K562 (cell line): ENCODE data around the gene LAG3. TPM values are rescaled to one million over a fixed set of nuclear protein-coding genes. Genes with fewer than 3 reads are reported as not detected.

ENCODE experiments used
- FOXA3 ChIP-seq, 2 experiments: fragments of 450-650 bp in 1 of 2; sonication (generic) in 1 of 2; formaldehyde crosslinking; IDR thresholded peaks in 1 of 2; conservative IDR thresholded peaks in 1 of 2; 2 replicates each; pipeline versions ENCODE4 v1.4.0 to v1.8.0; 2020 to 2022; ENCODE audit warnings: mild to moderate bottlenecking in 2 of 2, missing genetic modification reagents in 1 of 2
- GABPA ChIP-seq: fragments of 200-800 bp; sonication (Bioruptor generic); conservative IDR thresholded peaks from 2 replicates; pipeline ENCODE4 v1.6.1; 2016; ENCODE audit warnings: low read depth, missing genetic modification characterization, missing compliant biosample characterization
- GATA2 ChIP-seq: sonication (generic); formaldehyde crosslinking; IDR thresholded peaks from 2 replicates; pipeline ENCODE4 v1.4.0; 2020; ENCODE audit warnings: mild to moderate bottlenecking, missing genetic modification reagents
- SIRT6 ChIP-seq: IDR thresholded peaks from one replicate; pipeline ENCODE4 v1.6.1; 2012; ENCODE audit warnings: low read depth, mild to moderate bottlenecking, control low read depth, inconsistent platforms, low read length, moderate library complexity
- ZNF263 ChIP-seq: sonication (generic); formaldehyde crosslinking; IDR thresholded peaks from 2 replicates; pipeline ENCODE4 v1.8.0; 2022; ENCODE audit warnings: mild to moderate bottlenecking, missing genetic modification reagents, borderline replicate concordance
- ZNF277 ChIP-seq: fragments of 250-450 bp; sonication (Bioruptor Pico); IDR thresholded peaks from 2 replicates; pipeline ENCODE4 v1.8.0; 2022; ENCODE audit warnings: inconsistent platforms, mild to moderate bottlenecking, moderate library complexity, borderline replicate concordance
- ZNF584 ChIP-seq: fragments of 200-800 bp; sonication (Bioruptor generic); IDR thresholded peaks from 2 replicates; pipeline ENCODE4 v1.6.1; 2016; ENCODE audit warnings: low read depth, mild to moderate bottlenecking, missing genetic modification characterization, missing compliant biosample characterization
- ZNF589 ChIP-seq: fragments of 200-800 bp; sonication (Bioruptor generic); IDR thresholded peaks from 2 replicates; pipeline ENCODE4 v1.6.1; 2016; ENCODE audit warnings: low read depth, missing genetic modification characterization, missing compliant biosample characterization
- ZNF830 ChIP-seq: fragments of 250-450 bp; sonication (Bioruptor Pico); IDR thresholded peaks from 2 replicates; pipeline ENCODE4 v1.5.0; 2021; ENCODE audit warnings: mild to moderate bottlenecking
- polyA plus RNA-seq, 8 experiments: library from polyadenylated mRNA; depleted of rRNA in 4 of 8; stranded (reverse) in 5 of 8; unstranded in 3 of 8; fragments of >200 nt; fragmentation: Nextera tagmentation in 2 of 8; fragmentation: Illumina TruSeq in 1 of 8; extraction: Ambion mirVana in 2 of 8; extraction: Trizol in 1 of 8; gene quantifications; 2 replicates each; pipeline versions ENCODE4 v1.2.1 to v1.2.3, GENCODE V29; 2011 to 2014; ENCODE audit warnings: inconsistent platforms in 1 of 8, missing spikeins in 1 of 8
- total RNA-seq, 7 experiments: library from RNA; depleted of rRNA in 6 of 7; stranded (reverse); fragments of >200 nt in 6 of 7; fragmentation: Illumina TruSeq in 2 of 7; extraction: Trizol in 2 of 7; gene quantifications; 2 replicates each; pipeline versions ENCODE4 v1.2.1 to v1.2.3, GENCODE V29; 2011 to 2021; ENCODE audit warnings: low replicate concordance in 1 of 7
- TF ChIP-seq, protein P1 (sequence below): sonication (generic); formaldehyde crosslinking; IDR thresholded peaks from 2 replicates; pipeline ENCODE4 v1.8.1; 2023; ENCODE audit warnings: mild to moderate bottlenecking, missing genetic modification reagents
- TF ChIP-seq, protein P2 (sequence below): fragments of 250-450 bp; sonication (Bioruptor Pico); IDR thresholded peaks from 2 replicates; pipeline ENCODE4 v1.8.0; 2021; ENCODE audit warnings: borderline replicate concordance, mild to moderate bottlenecking, moderate library complexity; ENCODE audit not compliant: poor library complexity, severe bottlenecking
- TF ChIP-seq, protein P3 (sequence below): fragments of 450-650 bp; IDR thresholded peaks from one replicate; pipeline ENCODE4 v1.6.1; 2018; ENCODE audit warnings: mild to moderate bottlenecking, moderate library complexity; ENCODE audit not compliant: partially characterized antibody
- TF ChIP-seq, protein P4 (sequence below): fragments of 250-450 bp; sonication (Bioruptor Pico); IDR thresholded peaks from 2 replicates; pipeline ENCODE4 v1.8.0; 2021; ENCODE audit warnings: mild to moderate bottlenecking, moderate library complexity
- TF ChIP-seq, protein P5 (sequence below): fragments of 200-800 bp; sonication (Bioruptor generic); IDR thresholded peaks from 2 replicates; pipeline ENCODE4 v1.6.1; 2017; ENCODE audit warnings: missing genetic modification characterization, missing compliant biosample characterization
- TF ChIP-seq, protein P6 (sequence below): IDR thresholded peaks from 2 replicates; pipeline ENCODE4 v1.6.1; 2014; ENCODE audit warnings: antibody characterized with exemption

Gene LAG3
- total and polyA plus RNA-seq, 9 of the 15 experiments (the other 6 are each of a cell fraction or from before 2014, with no cell fraction given), result 0.07 to 0.66 (median 0.09) TPM; not detected in 1

GRCh38 chr12:6723607-6724408 is 48.5 kb upstream of the LAG3 start, which contains the start of gene COPS7A (continued):
- TF ChIP-seq SIRT6 (no peak), GATA2 (CRISPR knock-in tag) (no peak), GABPA (peak; percentile 97), ZNF277 (no peak), ZNF584 (CRISPR knock-in tag) (no peak), ZNF589 (CRISPR knock-in tag) (no peak), FOXA3 (CRISPR knock-in tag; conservative IDR thresholded peaks at IDR 0.05 in 1 of 2, IDR thresholded peaks at IDR 0.05 in 1 of 2) (no peak), ZNF830 (CRISPR knock-in tag) (no peak), ZNF263 (CRISPR knock-in tag) (0 out of 2 replicates have a peak, but pooled peaks have one; percentile 36)
- TF ChIP-seq, protein P1, sequence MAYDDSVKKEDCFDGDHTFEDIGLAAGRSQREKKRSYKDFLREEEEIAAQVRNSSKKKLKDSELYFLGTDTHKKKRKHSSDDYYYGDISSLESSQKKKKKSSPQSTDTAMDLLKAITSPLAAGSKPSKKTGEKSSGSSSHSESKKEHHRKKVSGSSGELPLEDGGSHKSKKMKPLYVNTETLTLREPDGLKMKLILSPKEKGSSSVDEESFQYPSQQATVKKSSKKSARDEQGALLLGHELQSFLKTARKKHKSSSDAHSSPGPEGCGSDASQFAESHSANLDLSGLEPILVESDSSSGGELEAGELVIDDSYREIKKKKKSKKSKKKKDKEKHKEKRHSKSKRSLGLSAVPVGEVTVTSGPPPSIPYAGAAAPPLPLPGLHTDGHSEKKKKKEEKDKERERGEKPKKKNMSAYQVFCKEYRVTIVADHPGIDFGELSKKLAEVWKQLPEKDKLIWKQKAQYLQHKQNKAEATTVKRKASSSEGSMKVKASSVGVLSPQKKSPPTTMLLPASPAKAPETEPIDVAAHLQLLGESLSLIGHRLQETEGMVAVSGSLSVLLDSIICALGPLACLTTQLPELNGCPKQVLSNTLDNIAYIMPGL (CRISPR knock-in tag), result no peak
- TF ChIP-seq, protein P2, sequence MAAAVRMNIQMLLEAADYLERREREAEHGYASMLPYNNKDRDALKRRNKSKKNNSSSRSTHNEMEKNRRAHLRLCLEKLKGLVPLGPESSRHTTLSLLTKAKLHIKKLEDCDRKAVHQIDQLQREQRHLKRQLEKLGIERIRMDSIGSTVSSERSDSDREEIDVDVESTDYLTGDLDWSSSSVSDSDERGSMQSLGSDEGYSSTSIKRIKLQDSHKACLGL (CRISPR knock-in tag), result peak; percentile 50
- TF ChIP-seq, protein P3, sequence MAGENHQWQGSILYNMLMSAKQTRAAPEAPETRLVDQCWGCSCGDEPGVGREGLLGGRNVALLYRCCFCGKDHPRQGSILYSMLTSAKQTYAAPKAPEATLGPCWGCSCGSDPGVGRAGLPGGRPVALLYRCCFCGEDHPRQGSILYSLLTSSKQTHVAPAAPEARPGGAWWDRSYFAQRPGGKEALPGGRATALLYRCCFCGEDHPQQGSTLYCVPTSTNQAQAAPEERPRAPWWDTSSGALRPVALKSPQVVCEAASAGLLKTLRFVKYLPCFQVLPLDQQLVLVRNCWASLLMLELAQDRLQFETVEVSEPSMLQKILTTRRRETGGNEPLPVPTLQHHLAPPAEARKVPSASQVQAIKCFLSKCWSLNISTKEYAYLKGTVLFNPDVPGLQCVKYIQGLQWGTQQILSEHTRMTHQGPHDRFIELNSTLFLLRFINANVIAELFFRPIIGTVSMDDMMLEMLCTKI, result no peak
- TF ChIP-seq, protein P4, sequence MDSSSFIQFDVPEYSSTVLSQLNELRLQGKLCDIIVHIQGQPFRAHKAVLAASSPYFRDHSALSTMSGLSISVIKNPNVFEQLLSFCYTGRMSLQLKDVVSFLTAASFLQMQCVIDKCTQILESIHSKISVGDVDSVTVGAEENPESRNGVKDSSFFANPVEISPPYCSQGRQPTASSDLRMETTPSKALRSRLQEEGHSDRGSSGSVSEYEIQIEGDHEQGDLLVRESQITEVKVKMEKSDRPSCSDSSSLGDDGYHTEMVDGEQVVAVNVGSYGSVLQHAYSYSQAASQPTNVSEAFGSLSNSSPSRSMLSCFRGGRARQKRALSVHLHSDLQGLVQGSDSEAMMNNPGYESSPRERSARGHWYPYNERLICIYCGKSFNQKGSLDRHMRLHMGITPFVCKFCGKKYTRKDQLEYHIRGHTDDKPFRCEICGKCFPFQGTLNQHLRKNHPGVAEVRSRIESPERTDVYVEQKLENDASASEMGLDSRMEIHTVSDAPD (CRISPR knock-in tag), result no peak
- TF ChIP-seq, protein P5, sequence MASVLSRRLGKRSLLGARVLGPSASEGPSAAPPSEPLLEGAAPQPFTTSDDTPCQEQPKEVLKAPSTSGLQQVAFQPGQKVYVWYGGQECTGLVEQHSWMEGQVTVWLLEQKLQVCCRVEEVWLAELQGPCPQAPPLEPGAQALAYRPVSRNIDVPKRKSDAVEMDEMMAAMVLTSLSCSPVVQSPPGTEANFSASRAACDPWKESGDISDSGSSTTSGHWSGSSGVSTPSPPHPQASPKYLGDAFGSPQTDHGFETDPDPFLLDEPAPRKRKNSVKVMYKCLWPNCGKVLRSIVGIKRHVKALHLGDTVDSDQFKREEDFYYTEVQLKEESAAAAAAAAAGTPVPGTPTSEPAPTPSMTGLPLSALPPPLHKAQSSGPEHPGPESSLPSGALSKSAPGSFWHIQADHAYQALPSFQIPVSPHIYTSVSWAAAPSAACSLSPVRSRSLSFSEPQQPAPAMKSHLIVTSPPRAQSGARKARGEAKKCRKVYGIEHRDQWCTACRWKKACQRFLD (CRISPR knock-in tag), result peak; percentile 77; the same call in 1 of the 2 replicates
- TF ChIP-seq, protein P6, sequence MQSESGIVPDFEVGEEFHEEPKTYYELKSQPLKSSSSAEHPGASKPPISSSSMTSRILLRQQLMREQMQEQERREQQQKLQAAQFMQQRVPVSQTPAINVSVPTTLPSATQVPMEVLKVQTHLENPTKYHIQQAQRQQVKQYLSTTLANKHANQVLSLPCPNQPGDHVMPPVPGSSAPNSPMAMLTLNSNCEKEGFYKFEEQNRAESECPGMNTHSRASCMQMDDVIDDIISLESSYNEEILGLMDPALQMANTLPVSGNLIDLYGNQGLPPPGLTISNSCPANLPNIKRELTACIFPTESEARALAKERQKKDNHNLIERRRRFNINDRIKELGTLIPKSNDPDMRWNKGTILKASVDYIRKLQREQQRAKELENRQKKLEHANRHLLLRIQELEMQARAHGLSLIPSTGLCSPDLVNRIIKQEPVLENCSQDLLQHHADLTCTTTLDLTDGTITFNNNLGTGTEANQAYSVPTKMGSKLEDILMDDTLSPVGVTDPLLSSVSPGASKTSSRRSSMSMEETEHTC, result peak; percentile 81; the same call in 1 of the 2 replicates
